A673 (cell line): ENCODE data around the gene C11orf71. TPM values are rescaled to one million over a fixed set of nuclear protein-coding genes. Genes with fewer than 3 reads are reported as not detected.

ENCODE experiments used
- BruUV-seq: library from RNA; stranded (reverse); fragments of 400-500 nt; replicated peaks from 2 replicates; lab custom pipeline; 2021; lab: Mats Ljungman, UMichigan
- CTCF ChIA-PET: fragments of 300-600 bp; sonication (Branson Sonifier 250); formaldehyde crosslinking; loops from one replicate; lab custom pipeline; 2022; ENCODE audit warnings: antibody characterized with exemption; lab: Charles Lee
- POLR2A ChIA-PET: fragments of 300-600 bp; sonication (Branson Sonifier 250); formaldehyde crosslinking; loops from one replicate; lab custom pipeline; 2022; ENCODE audit warnings: antibody characterized with exemption; ENCODE audit not compliant: low non-redundant PET; lab: Charles Lee
- DNase-seq: peaks from one replicate; pipeline ENCODE4 v3.0.0-alpha.2; 2015; ENCODE audit warnings: low spot score
- H3K27ac ChIP-seq: fragments of 200-600 bp; sonication (generic); 2 replicates; pipeline ENCODE4 v1.5.1; 2016; ENCODE audit warnings: mixed run types, low read depth, mild to moderate bottlenecking, mixed read lengths, antibody characterized with exemption, low read length; ENCODE audit not compliant: poor library complexity, severe bottlenecking
- H3K27me3 ChIP-seq: fragments of 200-600 bp; sonication (generic); replicated peaks from 2 replicates; pipeline ENCODE4 v1.6.1; 2017; ENCODE audit warnings: mixed run types, low read depth, mild to moderate bottlenecking, mixed read lengths, antibody characterized with exemption, low read length; ENCODE audit not compliant: insufficient read depth, poor library complexity
- H3K36me3 ChIP-seq: fragments of 200-600 bp; sonication (generic); 2 replicates; pipeline ENCODE4 v1.6.1; 2016; ENCODE audit warnings: mixed run types, mild to moderate bottlenecking, mixed read lengths, antibody characterized with exemption, low read length; ENCODE audit not compliant: insufficient read depth, poor library complexity, severe bottlenecking
- H3K4me1 ChIP-seq: fragments of 200-600 bp; sonication (generic); 2 replicates; pipeline ENCODE4 v1.6.1; 2017; ENCODE audit warnings: mixed run types, mild to moderate bottlenecking, mixed read lengths, antibody characterized with exemption, low read length; ENCODE audit not compliant: insufficient read depth, poor library complexity, severe bottlenecking
- H3K4me3 ChIP-seq: fragments of 200-600 bp; sonication (generic); 2 replicates; pipeline ENCODE4 v1.5.1; 2016; ENCODE audit warnings: low read depth, mixed run types, mild to moderate bottlenecking, mixed read lengths, low read length; ENCODE audit not compliant: poor library complexity, severe bottlenecking
- H3K9me3 ChIP-seq: fragments of 200-600 bp; sonication (generic); 2 replicates; pipeline ENCODE4 v1.6.1; 2016; ENCODE audit warnings: mixed run types, low read depth, mild to moderate bottlenecking, mixed read lengths, antibody characterized with exemption, low read length; ENCODE audit not compliant: poor library complexity, severe bottlenecking
- CTCF ChIP-seq: fragments of 300-800, 200-600 bp; sonication (generic); conservative IDR thresholded peaks from 2 replicates; pipeline ENCODE4 v1.5.1; 2017; ENCODE audit warnings: low read depth, mild to moderate bottlenecking, antibody characterized with exemption, low read length, moderate library complexity, mixed read lengths
- EZH2 ChIP-seq: fragments of 200-600 bp; sonication (generic); IDR thresholded peaks from 2 replicates; pipeline ENCODE4 v1.6.1; 2017; ENCODE audit warnings: borderline replicate concordance, low read depth, mild to moderate bottlenecking, mixed read lengths, antibody characterized with exemption, low read length; ENCODE audit not compliant: poor library complexity, severe bottlenecking
- intact Hi-C: fragments of 100-400 bp; cut with micrococcal nuclease; formaldehyde crosslinking; loops from one replicate; pipeline ENCODE4 v1.10.0; 2022; ENCODE audit not compliant: unreplicated experiment
- total RNA-seq: library from RNA; stranded (reverse); gene quantifications from 2 replicates; pipeline ENCODE4 v1.2.3, GENCODE V29; 2021

Gene C11orf71
- total RNA-seq, 1 experiment from 2014 or later, result 7.4 TPM

- CTCF ChIA-PET, result no interaction called here
- POLR2A ChIA-PET, result no interaction called here
- intact Hi-C loops, result no loop called here
Measured at GRCh38 chr11:114368918-114369680, 31.2 kb downstream of the C11orf71 start.

GRCh38 chr11:114367244-114367957 is 32.9 kb downstream of the C11orf71 start:
- no peak overlapping the region for H3K4me3 ChIP-seq
- CTCF ChIA-PET, result no interaction called here
- peaks cover 23% of the 10 kb centered on the region for H3K27me3 ChIP-seq
- no TSS peak for BruUV-seq
- no peaks in the 10 kb centered on the region for H3K4me1 ChIP-seq
- H3K27ac ChIP-seq, result no peak overlapping the region
- H3K36me3 ChIP-seq, result no peaks in the 10 kb centered on the region
- no peak for DNase-seq
- intact Hi-C loops, result no loop called here
- POLR2A ChIA-PET, result no interaction called here
- no peaks in the 10 kb centered on the region for H3K9me3 ChIP-seq
- no peak for TF ChIP-seq EZH2
- no peak for TF ChIP-seq CTCF

More at GRCh38 chr11:114368918-114369680, 31.2 kb downstream of the C11orf71 start:
- H3K4me3 ChIP-seq, result no peak overlapping the region
- peaks cover 16% of the 10 kb centered on the region for H3K27me3 ChIP-seq
- BruUV-seq, result no TSS peak
- no peaks in the 10 kb centered on the region for H3K36me3 ChIP-seq
- H3K27ac ChIP-seq, result no peak overlapping the region
- no peaks in the 10 kb centered on the region for H3K9me3 ChIP-seq
- DNase-seq, result no peak
- H3K4me1 ChIP-seq, result no peaks in the 10 kb centered on the region
- TF ChIP-seq EZH2 (no peak), CTCF (no peak)

GRCh38 chr11:114366331-114367243 is 33.7 kb downstream of the C11orf71 start:
- intact Hi-C loops, result no loop called here
- no peak for DNase-seq
- BruUV-seq, result no TSS peak
- H3K4me1 ChIP-seq, result no peaks in the 10 kb centered on the region
- H3K27me3 ChIP-seq, result peaks cover 23% of the 10 kb centered on the region
- CTCF ChIA-PET, result no interaction called here
- no peaks in the 10 kb centered on the region for H3K9me3 ChIP-seq
- H3K4me3 ChIP-seq, result no peak overlapping the region
- TF ChIP-seq CTCF (no peak), EZH2 (no peak)
- POLR2A ChIA-PET, result no interaction called here
- no peaks in the 10 kb centered on the region for H3K36me3 ChIP-seq
- H3K27ac ChIP-seq, result no peak overlapping the region
